HG02870 (cell line): ENCODE data around the gene ACSM5.

Source experiments
- ATAC-seq: cut with Tn5 transposase; IDR thresholded peaks from one replicate; pipeline ENCODE4 v1.9.1; 2021; ENCODE audit warnings: mild to moderate bottlenecking, moderate library complexity; ENCODE audit not compliant: unreplicated experiment

ACSM5 gene, protein sequence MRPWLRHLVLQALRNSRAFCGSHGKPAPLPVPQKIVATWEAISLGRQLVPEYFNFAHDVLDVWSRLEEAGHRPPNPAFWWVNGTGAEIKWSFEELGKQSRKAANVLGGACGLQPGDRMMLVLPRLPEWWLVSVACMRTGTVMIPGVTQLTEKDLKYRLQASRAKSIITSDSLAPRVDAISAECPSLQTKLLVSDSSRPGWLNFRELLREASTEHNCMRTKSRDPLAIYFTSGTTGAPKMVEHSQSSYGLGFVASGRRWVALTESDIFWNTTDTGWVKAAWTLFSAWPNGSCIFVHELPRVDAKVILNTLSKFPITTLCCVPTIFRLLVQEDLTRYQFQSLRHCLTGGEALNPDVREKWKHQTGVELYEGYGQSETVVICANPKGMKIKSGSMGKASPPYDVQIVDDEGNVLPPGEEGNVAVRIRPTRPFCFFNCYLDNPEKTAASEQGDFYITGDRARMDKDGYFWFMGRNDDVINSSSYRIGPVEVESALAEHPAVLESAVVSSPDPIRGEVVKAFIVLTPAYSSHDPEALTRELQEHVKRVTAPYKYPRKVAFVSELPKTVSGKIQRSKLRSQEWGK

DNA sequence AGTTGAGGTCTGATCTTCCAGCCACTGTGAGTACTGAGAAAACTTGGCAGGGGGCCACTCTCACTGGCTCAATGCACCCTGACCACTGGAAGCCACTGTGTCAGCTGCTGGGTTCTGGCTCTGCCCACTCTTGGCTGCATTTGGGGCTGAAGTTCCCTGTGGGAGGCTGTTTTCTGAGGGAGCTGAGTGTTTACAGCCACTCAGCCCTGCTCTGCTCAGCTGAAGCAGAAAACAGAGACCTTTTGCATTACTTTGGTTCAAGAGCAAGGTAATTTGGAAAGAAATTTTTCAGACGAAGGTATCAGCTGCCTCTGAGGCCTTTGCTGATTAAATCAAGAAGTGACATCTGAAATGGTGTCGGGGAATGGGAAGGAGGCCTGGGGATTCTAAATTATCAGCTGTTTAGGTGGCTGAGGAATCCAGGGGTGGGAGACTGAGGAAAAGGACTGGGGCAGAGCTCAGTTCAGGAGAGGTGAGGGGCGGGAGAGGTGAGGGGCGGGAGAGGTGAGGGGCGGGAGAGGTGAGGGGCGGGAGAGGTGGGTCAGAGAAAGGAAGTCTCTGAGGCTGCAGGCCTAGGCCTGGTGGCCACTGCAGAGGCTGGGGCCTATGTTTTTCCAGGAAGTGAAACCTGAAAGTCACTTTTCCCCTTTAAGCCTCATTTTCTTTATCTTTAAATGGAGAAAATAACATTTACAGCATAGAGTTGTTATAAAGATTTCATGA is at the start of gene ACSM5:
TSS of gene ACSM5 (plus strand) at position 137 of the 723 bp plus-strand sequence. CDS start 1,951 bp downstream, outside the sequence.
- ATAC-seq: peak; percentile 28

DNA sequence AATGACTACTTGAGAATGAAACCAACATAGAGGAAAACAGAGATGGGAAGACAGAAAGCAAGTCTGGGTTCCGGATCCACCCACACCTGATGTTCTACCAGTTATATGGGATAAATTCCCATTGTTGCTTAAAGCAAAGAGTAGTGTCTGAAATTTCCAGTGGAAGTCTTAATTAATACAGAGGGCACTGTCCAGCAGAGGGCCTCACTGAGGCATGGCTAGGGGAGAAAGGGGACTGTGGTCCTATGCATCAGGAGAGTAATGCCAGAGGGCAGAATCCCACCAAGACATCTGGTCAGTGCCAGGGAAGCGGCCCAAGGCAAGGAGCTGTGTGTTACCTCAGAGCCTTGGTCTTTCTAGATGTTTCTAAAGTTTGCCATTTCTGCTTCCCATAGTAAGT is 49.3 kb upstream of the ACSM5 start:
- ATAC-seq: no peak

DNA sequence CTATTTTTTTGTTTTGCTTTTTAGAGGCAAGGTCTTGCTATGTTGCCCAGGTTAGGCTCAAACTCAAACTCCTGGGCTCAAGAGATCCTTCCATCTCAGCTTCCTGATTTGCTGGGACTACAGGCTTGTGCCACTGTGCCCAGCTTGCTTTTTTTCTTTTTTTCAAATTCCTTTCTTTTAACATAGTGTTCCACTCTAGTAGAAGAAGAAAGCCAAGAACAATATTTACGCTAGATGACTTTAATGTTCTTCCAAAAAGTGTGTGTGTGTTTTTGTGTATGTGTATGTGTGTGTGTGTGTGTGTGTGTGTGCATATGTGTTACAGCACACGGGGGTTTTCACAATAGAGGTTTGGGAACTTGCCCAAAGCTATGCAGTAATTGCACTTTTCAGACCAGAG is 46.1 kb upstream of the ACSM5 start:
- ATAC-seq: no peak

DNA sequence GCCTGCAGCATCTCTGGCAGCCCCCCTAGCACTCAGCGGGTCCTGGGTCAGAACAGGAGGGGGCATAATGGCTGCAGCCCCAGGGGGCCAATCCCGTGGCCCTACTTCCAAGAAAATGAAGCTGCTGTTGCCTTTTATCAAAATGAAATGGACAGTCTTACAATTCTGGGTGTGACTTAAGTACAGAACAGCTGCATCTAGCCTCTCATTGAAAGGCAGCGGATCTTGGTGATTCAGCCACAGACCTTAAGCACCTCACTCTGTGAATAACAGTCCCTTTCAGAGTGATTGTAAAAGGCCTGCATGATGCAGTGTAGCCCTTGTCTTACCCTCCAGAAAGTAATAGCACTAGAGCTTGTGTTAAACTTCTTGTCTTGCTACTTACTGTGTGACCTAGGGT is 45.3 kb upstream of the ACSM5 start:
- no peak for ATAC-seq

DNA sequence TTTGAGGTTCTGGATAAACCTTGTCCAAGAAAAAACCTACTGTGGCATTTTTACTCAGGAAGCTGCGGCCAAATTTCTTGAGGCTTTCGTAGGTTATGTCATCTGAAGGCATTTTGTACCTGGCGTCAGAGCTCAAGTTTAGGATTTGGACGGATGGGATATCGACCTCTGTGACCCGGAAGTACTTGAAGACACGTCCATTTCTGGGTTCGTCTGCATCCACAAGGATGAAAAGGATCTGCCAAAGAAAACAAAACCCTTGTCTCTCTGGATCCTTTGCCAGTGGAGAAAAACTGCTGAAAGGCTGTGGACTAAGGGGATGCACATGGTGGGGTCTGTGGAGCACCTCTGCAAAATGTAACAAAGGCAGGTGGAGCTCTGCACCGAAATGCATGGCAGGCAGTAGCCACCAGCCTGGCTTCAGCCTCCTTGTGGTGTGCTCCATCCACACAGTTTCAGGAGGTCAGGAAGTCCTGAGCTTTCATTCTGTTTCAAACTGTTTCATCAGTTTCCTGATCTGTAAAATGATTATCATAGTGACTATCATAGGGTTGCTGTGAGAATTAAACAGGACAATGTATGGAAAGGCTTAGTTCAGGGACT is 39.8 kb upstream of the ACSM5 start:
- ATAC-seq: no peak

DNA sequence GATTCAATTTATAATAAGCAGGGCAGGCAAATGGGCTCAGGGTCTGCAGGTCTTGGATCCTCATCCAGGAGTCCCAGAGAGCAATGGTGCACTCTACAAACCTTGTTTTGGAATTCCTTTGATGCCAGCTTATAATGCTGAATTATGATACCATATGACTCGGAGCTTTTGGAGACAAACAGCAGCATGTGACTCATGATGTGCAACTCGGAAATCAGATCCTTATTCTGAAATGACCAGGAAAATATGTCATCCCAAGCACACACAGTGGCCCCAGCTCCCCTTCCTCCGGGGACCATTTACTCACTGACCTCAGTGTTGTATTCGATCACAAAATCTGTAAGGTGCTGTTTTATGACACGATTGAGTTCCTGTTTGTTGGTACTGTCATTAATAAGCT is 36.6 kb upstream of the ACSM5 start:
- ATAC-seq: no peak

DNA sequence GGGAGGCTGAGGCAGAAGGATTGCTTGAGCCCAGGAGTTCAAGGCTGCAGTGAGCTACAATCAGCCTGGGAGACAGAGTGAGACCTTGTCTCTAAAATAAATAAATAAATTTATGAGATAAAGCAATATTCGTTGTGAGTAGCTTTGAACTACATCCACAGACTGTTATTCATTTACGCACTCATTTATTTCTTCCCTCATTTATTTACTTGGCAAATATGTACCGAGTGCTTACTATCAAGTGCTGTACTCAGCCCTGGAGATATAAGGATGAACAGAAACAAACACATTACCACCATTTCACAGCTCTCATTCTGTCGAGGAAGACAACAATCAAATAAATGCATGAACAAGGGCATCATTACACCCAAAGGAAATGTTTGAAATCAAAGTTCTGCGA is 32.2 kb upstream of the ACSM5 start:
- no peak for ATAC-seq

DNA sequence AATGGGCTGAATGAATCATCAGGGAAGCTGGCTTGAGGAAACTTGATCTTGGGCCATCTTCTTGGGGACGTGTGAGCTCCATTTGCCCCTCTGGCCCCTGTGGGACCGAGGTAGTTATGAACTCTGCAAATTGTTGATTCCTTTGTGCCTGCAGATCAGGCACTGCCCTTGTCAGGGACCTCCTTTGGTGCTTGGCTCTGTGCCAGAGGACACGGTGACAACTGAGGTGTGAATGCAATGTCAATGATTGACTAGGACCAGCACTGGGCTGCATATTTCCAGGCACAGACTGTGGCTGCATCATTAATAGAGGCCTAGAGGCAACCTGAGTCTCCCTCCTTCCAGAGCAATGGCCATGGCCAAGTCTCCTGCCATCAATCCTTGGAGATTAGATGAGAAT is 28.6 kb upstream of the ACSM5 start:
- no peak for ATAC-seq

DNA sequence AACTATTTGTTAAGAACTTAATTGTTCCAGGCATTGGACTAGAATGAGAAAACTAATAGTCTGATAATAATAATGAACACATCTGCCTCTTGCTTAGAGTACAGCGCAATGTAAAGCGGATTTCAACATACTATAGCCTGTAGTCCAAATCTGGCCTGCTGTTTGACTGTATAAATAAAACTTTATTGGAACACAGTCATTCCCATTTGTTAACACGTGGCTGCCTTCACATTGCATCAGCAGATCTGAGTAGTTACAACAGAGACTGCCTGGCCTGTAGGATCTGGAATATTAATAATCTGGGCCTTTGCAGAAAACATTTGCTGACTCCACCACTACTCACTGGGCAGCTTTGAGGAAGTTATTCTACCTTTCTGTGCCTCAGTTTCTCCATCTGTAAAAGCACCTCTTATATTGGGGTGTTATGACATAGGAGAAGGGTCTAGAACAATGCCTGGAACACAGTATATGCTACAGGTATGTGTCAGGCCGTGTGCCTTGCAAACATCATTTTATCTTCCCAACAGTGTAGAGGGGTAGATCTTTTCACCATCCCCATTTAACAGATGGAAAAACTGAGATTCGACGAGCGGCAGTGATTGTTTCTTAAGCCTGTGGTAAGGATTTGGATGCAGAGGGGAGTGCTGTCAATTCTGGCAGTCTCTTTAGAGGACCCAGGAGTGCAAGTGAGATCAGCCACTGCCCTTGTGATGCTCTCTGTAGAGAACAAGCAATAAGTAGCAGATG is 27.0 kb upstream of the ACSM5 start:
- ATAC-seq: no peak

DNA sequence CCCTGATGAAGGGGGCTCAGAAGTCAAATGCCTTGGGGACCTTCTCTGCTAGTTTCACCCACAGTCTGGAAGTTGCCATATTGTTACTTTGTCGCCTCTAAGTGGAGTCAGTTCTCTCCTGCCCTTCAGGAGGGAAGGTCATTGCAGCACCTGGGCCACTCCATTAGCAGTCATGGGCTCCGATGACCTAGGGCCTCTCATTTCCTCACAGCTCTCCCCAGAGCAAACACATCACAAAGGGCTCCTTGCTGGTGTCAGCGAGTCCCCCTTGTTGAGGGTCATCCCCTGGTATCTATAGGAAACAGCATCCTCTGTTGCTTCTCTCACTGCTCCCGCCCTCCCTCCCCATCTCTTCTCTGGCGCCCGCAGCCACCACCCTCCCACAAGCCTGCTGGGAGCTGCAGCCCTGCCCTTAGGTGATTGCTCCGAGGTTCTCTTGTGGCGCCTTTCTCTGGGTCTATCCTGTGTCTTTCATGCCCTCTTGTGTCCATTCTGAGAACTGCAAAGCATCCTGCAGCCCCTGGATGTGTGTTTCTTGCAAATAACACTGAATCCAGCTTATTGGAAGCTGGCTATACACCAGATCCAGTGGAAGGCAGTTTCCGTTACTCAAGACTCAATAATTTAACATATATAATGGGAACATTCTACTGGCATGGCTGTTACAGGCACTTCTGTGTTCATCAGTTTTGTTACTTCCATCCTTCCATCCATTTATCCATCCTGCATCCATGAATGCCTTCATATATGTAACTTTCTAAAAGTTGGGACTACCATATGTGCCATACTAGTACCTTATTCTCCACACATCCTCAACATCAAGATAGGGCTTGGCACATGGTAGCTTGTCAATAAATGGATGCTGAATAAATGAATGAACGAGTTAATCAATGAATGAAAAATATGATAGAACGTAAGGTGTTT is 26.0 kb upstream of the ACSM5 start:
- no peak for ATAC-seq

DNA sequence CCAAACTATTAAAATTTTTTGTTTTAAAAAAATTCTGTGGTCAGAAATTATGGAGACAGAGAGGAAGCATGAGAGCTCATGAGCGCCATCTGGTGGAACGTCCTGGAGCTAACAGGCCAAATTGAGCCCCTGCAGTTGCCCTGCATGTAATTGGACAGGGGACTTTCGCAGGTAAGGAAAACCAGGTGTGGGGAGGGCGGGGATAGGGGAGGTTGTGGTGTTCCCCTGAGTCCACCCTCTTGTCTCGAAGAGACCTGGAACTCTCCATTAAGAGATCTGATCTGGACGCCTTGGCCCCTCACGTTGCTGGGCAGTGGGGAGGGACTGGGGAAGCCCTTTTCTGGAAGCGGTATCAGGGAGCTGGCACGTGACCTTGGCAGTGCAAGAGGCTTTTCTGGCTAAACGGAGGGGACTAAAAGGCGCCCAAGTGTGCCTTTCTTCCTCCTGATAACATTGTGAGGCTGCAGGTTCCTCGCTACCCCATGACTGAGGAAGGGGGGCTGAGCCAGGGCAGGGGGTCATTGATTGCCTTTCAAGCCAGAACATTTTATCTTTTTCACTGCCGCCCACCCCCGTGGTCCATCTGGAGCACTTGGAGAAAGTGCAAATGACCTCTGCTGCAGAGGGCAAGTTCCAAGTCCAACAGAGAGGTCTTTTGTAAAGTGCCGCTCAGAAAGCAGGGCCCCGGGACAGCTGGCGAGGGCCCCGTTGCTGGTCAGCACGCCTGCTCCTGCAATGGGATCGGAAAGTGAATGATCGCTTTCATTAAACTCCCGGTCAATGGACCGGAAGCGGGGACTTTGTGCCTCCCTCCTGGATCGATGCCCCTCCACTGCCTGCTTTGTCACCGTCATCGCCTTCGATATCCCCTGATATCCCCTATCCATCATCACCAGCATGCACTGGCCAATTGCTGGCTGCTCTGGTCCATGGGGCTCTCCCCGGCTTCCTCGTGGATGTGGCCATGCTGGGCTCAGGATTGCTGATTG is 23.2 kb upstream of the ACSM5 start:
- no peak for ATAC-seq

DNA sequence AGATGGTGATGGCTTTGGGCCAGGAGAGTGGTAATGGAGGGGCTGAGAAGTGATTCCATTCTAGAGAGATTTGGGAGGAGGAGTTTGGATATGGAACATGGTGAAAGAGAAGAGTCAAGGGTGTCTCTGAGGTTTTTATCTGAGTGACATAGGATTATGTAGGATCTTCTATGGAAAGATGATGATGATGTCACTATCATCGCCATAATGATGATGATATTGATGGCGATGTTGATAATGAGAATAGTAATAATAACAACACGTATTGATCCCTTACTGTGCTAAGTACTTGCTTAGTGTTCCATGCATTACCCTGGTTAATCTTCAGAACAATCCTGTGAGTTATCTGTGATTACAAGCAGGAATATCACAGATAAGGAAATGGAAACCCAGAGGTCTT is 21.4 kb upstream of the ACSM5 start:
- no peak for ATAC-seq

DNA sequence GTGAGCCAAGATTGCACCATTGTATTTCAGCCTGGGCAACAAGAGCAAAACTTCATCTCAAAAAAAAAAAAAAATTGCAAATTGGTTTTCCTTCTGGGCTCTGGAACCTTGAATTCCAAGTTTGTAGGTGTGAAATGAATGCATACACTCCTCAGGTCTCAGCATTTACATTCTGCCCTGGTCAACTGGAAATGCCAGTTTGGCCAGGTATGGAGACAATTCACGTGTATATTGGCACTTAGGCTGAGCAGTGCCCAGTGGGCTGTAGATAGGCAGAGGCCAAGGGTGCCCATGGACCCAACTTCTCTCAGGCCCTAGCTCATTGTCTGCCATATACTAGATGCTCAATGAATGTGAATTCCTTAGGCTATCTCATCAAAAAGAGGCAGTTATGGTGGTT is 20.5 kb upstream of the ACSM5 start:
- ATAC-seq: no peak

DNA sequence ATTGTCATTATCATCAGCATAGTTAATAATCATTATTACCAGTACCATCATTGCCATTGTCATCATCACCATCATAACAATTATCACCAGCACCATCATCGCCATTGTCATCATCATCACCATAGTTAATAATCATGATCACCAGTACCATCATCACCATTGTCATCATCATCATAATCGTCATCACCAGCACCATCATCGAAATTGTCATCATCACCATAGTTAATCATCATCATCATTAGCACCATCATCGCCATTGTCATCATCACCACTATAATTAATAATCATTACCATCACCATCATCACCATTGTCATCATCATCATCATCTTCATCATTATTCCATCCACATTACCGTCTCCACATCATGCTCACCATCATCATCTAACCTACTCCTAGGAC is 18.3 kb upstream of the ACSM5 start:
- no peak for ATAC-seq

DNA sequence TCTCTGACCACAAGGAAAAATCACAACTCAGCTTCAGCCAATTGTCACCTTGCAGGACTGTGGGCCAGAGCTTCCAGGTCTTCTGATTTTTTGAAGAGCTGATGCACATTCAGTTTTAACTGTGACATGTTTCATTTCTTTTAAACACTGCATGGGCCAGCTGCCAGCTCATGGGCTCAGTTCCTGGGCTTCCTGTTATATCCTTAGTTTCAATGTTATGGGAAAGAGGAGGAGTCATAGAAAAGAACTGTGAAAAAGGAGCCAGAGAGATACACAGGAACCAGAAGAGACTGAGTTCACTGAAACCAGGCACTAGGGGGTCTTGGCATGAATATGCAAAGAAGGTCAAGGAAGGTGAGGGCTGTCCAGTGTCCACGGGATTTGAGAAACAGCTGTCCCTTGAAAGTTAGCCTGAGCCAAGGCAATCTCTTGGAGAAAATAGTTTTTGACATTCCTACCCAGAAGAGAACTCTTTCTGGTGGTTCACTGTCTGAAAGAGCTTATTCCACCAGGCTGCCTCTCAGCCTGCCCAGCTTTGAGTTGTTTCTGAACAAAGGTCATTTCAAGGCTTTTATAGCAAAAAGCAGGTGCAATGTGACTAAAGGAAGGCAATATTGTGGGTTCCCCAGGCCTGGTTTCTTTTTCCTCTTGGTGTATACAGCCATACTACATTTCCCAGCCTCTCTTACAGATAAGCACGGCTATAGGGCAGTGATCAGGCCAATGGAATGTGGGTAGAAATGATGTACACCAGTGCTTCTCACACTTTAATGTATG is 15.3 kb upstream of the ACSM5 start:
- ATAC-seq: no peak

DNA sequence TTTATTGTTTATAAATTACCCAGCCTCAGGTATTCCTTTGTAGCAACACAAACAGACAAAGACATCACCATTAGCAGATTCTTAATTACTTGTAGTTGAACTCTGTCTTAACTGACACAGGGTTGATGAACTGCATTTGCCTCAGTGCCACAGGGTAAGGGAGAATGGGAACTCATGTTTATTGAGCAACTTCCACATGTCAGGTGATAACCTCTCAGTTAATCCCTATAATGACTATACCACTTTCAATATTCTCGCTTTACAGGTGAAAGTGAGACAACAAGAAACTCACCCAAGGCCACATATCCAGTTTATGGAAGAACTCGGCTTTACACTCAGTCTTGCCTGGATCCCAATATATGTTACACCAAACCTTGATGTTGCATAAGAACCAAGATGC is 13.4 kb upstream of the ACSM5 start:
- no peak for ATAC-seq

DNA sequence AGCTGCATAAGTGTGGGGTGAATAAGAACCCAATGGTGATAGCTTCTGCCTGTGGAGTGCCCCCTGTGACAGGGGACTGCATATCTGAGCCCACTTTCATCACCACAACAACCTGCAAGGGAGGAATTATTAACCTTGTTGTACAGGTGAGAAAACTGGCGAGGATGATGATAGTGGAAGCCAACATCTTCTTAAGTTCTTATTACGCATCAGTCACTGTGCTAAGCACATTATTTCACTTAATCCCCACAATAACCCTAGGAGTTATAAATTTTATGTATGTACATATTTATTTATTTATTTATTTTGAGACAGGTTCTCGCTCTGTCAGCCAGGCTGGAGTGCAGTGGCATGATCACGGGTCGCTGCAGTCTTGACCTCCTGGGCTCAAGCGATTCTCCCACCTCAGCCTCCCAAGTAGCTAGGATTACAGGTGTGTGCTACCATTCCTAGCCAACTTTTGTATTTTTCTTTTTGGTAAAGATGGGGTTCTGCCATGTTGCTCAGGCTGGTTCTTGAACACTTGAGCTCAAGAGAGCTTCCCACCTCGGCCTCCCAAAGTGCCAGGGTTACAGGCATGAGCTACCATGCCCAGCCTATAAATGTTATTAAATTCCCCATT is 12.4 kb upstream of the ACSM5 start:
- ATAC-seq: no peak
